HK-2 (cell line): ENCODE measurements around the gene ARID1B.
"Not testable (repeated sequence)": the region's sequence is repeated elsewhere in the genome, so short reads cannot be mapped to it uniquely, and the experiment has no call there.

Source experiments
- DNase-seq: peaks from one replicate; pipeline ENCODE4 v3.0.0-alpha.2; 2018; ENCODE audit not compliant: unreplicated experiment

The ARID1B gene

DNA sequence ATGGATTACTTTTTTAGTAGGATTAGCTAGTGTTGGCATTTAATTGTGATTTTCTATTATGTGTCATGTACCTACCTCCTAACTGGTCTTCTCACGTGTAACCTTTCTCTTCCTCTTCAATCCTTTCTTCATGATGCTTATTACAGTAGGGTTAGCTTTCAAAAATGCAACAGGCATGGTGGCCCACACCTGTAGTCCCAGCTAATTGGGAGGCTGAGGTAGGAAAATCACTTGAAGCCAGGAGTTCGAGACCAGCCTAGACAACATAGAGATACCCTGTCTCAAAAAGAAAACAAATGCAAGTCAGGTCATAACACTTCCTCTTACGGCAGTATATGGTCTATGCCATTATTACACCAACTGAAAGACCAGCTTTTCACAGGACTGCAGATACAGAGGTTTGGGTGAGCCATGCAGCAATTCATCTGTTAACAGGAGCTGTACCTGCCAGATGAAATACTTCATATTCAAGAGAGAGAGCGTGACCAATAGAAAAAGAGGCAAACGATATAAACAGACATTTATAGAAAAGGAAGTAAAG, 351.1 kb downstream of the ARID1B start:
- no peak for DNase-seq

GRCh38 chr6:157131250-157131649, 354.1 kb downstream of the ARID1B start:
- DNase-seq = no peak

DNA sequence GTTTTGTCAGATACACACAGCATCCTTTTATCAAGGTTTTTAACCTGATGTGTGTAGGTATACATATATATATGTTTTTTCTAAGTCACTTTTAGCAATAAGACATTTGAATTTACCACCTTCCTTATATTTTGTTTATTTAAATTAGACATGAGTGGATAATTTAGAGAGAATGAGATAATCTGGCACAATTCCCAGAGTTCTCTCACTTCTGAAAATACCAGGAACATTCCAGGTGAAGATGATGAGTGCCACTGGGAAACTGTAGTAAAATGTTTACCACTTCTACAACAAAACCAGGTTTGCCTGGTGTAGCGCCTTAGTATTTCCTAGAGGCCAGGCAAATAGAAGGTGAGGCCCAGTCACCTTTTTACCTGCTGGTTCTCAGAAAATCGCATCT, 356.7 kb downstream of the ARID1B start:
- DNase-seq = no peak

GRCh38 chr6:157134402-157135047, 357.3 kb downstream of the ARID1B start:
- DNase-seq = no peak

GRCh38 chr6:157135691-157136090, 358.5 kb downstream of the ARID1B start:
- no peak for DNase-seq

GRCh38 chr6:157137501-157137900, 360.3 kb downstream of the ARID1B start:
- DNase-seq = no peak

- no peak for DNase-seq
These were observed 362.0 kb downstream of the ARID1B start for GRCh38 chr6:157139054-157139708.

DNA sequence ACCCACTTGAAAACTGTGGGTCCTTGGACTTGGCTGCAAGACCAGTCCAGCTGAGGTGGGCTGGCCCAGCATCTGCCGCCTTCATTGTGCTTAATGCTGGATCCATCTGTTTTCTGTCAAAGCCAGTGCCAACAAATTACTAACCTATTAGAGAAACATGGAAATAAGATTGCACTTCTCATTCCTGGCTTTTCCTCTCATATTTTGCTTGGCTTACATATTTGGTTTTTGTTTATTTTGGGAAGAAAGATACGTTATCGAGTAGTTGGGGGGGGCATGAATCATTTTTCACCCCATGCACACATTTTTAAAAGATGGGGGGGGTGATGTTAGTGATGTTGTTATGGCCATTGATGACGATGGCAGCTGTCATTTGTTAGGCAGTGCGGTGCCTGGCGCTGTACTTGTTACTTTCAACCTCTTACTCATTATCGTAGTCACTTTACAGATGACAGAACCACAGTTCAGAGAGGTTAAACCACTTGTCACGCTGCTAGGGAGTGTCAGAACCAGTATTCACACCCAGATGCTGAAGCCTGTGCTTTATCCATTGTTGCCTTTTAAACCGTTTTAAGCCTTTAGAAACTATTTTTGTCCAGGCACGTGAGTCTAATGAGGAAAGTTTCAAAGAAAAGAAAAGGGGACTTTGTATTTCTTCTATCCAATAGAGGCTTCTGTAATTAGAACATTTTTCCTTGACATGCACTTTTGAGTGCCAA, 366.2 kb downstream of the ARID1B start:
- no peak for DNase-seq

GRCh38 chr6:157143890-157144798, 367.0 kb downstream of the ARID1B start:
- DNase-seq = no peak

DNA sequence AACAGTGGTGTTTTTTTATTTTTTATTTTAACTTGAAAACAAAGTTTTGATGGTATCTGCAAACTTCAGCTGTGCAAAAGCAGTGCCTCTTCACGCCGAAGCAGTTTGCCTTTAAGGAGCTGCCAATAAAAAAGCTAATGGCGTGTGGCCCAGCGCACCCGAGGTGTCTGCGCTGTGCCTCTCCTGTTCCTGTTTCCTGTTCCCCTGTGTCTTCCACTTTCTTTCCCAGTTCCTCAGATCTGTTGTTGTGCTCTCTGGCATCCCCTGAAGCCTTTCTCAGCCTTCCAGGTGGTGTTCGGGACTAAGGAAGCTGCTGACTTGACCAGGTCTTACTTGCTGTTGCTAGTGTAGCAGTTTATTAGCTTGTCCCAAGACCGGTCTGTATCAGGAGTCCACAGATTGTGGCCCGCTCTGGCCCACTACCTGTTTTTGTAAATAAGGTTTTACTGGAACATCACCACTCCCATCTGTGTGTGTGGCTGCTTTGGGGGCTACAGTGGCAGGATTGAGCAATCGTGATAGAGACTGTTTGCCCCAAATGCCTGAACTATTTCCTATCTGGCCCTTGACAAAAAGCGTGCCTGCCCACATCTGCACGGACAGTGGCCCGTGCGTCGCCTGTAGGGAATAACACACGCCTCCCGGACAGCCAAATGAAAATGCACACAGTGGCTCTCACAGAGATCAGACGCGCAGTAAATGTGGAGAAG, 367.8 kb downstream of the ARID1B start:
- DNase-seq = no peak

DNA sequence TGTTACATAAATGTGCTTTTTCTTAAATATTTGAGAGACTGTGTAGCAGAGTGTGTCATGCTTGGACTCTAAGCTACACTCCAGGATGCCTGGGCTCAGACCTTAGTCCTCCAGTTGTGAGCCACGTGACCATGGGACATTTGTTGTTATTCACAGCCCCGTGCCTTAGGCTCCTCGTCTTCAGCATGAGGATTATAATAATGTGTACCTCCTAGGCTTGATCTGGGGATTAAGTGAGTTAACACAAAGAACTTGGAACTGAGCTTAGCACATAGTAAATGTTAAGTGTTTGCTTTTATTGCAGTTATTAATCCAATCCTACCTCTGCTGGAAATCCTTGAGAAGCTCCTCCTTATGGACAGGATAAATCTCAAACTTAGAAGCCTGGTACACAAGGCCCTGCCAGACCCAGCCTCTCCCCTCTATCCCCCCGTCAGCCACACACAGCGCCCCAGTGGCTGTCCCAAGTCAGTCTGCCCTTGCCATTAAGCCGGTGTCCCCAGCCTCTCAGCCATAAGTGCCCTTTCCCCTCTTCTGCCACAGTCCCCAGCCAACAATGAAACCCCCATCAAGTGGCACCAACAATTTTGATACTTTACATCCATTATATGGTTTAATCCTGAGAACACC, 368.6 kb downstream of the ARID1B start:
- no peak for DNase-seq

GRCh38 chr6:157147054-157148026, 370.2 kb downstream of the ARID1B start:
- not testable (repeated sequence) for DNase-seq

- DNase-seq = peak; percentile 70
These were observed 371.5 kb downstream of the ARID1B start for GRCh38 chr6:157148391-157149323.

GRCh38 chr6:157150076-157150475, 372.9 kb downstream of the ARID1B start:
- DNase-seq = no peak

DNA sequence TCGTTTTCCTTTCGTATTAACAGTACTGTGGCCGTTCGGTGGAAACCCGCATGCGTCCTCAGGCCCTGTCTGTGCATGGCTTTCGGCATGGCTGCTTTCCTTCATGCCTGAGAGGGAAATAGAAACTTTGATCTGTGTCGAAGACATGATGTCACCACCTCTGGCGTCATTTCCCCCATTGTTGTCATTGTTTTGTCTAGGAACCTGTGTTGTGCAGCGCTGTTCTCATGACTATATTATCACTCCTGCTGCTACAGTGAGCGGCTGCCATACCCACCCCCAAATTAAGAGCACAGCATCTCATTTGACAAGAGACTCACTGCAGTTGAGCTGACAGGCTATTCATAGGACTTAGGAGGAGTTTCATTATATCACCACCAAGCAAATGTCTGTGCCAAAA, 373.9 kb downstream of the ARID1B start:
- DNase-seq = no peak

- no peak for DNase-seq
These were observed 374.8 kb downstream of the ARID1B start for GRCh38 chr6:157151989-157152388.

DNA sequence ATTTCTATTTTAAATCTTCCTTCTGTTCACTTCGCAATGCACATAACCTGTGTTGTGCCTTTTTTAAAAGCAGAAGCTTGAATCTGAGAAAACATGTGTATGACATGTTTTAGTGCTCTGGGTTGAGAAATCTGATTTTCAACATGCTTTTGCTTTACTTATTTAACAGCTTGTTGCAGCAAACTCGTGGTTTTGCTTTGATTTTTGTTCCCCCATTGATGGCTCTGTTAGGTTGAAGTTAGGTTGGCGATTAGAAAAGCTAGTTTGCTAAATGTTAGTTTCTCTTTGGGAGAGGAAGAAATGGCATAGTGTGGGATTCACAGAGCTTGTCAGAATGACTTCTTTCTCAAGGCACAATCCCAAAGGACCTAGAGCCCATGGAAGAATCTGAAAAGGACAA, 375.4 kb downstream of the ARID1B start:
- DNase-seq = no peak

DNA sequence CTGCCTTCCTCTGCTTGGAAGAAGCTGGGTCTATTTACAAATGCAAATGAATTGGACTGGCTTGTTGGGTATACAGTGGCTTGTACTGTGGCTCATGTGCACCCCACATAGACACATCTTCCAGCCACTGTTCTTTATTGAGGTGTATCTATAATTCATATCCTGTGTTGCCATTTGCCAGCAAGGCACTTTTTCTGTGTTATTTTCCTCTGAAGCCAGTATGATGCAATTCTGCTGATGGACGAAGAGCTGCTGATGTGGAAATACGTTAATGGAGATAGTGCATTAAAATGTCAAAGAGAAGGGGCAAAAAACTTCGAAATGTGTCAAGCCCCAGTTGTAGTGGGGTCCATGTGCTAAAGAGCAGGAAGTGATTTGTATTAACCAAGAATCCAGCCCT, 378.6 kb downstream of the ARID1B start:
- no peak for DNase-seq
